GM21360 (cell line): ENCODE measurements around the gene ENTPD6.

Experiments used
- ATAC-seq: cut with Tn5 transposase; IDR thresholded peaks from one replicate; pipeline ENCODE4 v1.9.1; 2021; ENCODE audit warnings: mild to moderate bottlenecking, moderate library complexity; ENCODE audit not compliant: unreplicated experiment

ENTPD6 gene

GRCh38 chr20:25187635-25188034, 7.9 kb upstream of the ENTPD6 start:
- ATAC-seq, result no peak

- no peak for ATAC-seq
Measured at GRCh38 chr20:25188218-25188617, 7.3 kb upstream of the ENTPD6 start.

- no peak for ATAC-seq
Measured at GRCh38 chr20:25191051-25191450, 4.5 kb upstream of the ENTPD6 start.

- no peak for ATAC-seq
Measured at GRCh38 chr20:25191689-25192088, 3.8 kb upstream of the ENTPD6 start.

- no peak for ATAC-seq
Measured at GRCh38 chr20:25193843-25194242, 1.7 kb upstream of the ENTPD6 start.

GRCh38 chr20:25194333-25194972, 1.1 kb upstream of the ENTPD6 start:
- no peak for ATAC-seq

- ATAC-seq, result no peak
Measured at GRCh38 chr20:25195962-25196785, 662 bp downstream of the ENTPD6 start.

- no peak for ATAC-seq
Measured at GRCh38 chr20:25196786-25197120, 1.2 kb downstream of the ENTPD6 start.

GRCh38 chr20:25197183-25197869, 1.8 kb downstream of the ENTPD6 start:
- no peak for ATAC-seq

- ATAC-seq, result no peak
Measured at GRCh38 chr20:25197870-25198190, 2.3 kb downstream of the ENTPD6 start.

GRCh38 chr20:25198663-25199383, 3.3 kb downstream of the ENTPD6 start:
- no peak for ATAC-seq

- no peak for ATAC-seq
Measured at GRCh38 chr20:25199473-25200260, 4.2 kb downstream of the ENTPD6 start.

GRCh38 chr20:25203089-25203488, 7.6 kb downstream of the ENTPD6 start:
- ATAC-seq, result no peak

- no peak for ATAC-seq
Measured at GRCh38 chr20:25203871-25204320, 8.4 kb downstream of the ENTPD6 start.

GRCh38 chr20:25204550-25205276, 9.2 kb downstream of the ENTPD6 start:
- no peak for ATAC-seq

- ATAC-seq, result no peak
Measured at GRCh38 chr20:25205277-25206062, 10.0 kb downstream of the ENTPD6 start.

GRCh38 chr20:25206063-25206403, 10.5 kb downstream of the ENTPD6 start:
- no peak for ATAC-seq

GRCh38 chr20:25206548-25206947, 11.0 kb downstream of the ENTPD6 start:
- ATAC-seq, result no peak
